Endothelial cell of hepatic sinusoid (primary cell): ENCODE results near the gene KCNH5.

Source experiments
- in situ Hi-C: cut with HindIII; loops from 2 replicates; pipeline ENCODE4 v1.10.0; 2017; ENCODE audit warnings: low sequenced_read_pairs

Gene KCNH5

GRCh38 chr14:63009495-63009894, 35.8 kb downstream of the KCNH5 start:
- in situ Hi-C loops: no loop called here

DNA sequence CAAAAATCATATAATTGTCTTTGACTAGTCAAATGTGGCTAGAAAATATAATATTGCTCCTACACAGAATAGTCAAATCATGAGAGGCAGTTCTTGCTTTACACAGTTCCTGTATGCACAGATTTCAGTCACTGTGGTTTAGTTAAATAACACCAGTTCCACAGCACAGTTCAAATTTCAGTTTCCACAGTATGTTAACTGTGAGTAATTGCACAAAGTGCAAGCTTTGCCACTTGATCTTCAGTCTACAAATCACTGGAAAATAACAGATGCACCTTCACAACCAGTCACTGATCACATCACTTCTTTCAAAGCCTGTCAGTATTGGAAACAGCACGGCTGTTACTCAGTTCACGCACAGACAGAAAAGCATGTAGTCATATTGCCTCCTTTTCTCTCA, 38.7 kb downstream of the KCNH5 start:
- in situ Hi-C loops: no loop called here

- in situ Hi-C loops: no loop called here
These were observed 51.2 kb downstream of the KCNH5 start for GRCh38 chr14:62994096-62994495.

DNA sequence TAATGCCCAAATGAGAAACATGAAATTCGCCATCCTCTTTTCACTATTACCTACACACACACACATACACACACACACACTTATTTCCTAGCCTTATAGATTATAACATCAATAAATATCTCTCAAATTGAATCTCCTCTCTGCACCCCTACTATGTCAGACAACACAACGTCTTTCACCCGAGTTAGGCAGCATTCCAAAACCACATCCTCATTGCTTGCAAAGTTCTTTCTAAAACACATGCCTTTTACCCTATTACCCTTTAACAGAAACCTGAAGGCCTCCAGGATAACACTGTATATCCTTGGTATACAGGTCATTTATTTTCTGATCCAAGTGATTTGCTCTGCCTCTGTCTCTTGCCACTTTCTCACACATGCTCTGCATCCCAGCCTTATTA, 56.3 kb downstream of the KCNH5 start:
- in situ Hi-C loops: no loop called here

DNA sequence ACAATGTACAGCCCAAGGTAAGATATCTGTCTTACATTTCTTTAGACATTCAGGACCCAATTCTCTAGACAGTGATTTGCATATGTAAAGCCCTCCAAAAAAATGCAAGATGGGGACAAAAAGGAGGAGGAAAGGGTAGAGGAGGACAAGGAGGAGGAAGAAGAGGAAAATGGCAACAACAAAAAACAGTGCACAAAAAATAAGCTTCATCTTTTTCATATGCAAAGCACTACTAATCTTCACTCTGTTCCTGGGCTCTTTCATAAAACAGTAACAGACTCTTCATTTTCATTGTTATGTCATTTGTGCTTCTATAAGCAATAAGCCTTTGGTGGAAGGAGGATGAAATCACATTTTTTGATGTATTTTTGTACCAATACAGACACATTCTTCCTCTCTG, 61.4 kb downstream of the KCNH5 start:
- in situ Hi-C loops: no loop called here

GRCh38 chr14:62980693-62981092, 64.6 kb downstream of the KCNH5 start:
- in situ Hi-C loops: no loop called here

DNA sequence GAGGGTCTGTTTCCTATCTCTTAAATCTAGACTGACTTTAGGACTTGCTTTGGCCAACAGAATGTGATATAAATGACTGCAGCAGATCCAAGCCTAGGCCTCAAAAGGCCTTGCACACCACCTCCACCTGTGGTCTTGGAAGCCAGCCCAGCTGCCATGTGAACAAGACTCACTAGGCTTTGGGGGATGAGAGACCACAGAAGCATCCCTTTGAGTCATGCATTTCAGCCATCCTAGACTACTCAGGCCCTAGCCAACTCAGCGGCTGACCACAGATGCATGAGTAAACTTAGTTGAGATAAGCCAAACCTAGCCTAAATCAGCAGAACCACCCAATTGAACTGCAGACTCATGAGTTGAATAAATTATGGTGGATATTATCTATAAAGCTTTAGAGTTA, 87.7 kb downstream of the KCNH5 start:
- in situ Hi-C loops: no loop called here

DNA sequence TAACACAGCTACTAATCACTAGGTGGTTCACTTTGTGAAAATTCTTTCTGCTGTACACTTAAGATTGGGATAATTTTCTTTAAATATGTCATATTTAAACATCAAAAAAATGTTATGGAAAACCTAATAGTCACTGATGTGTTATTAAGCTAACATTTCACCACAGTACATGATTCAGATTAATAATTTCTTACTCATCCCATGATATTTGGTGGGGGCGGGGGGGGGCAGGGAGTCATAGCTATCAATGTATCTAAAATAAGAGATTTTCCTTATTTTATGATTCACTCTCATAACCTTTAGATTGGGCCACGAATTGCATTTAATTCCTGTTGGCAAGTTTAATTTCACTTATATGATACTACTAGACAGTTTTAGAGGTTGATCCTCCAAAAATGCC, 88.8 kb downstream of the KCNH5 start:
- in situ Hi-C loops: no loop called here

GRCh38 chr14:62954165-62954564, 91.1 kb downstream of the KCNH5 start:
- in situ Hi-C loops: no loop called here

- in situ Hi-C loops: no loop called here
These were observed 93.0 kb downstream of the KCNH5 start for GRCh38 chr14:62952226-62952625.

- in situ Hi-C loops: no loop called here
These were observed 98.0 kb downstream of the KCNH5 start for GRCh38 chr14:62947301-62947700.

DNA sequence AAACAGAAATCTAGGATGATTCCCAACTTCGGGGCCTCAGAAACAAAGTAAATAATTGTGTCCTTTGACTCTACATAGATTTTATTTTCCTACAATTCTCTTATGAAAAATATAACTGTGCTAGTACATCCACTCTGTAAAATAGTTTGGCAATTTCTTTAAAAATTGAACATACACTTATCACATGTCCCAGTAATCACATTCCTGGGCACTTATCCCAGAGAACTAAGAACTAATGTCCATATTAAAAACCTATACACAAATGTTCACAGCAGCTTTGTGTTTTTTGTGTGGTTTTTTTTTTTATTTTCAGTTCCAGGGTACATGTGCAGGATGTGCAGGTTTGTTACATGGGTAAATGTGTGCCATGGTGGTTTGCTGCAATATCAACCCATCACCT, 99.0 kb downstream of the KCNH5 start:
- in situ Hi-C loops: no loop called here

- in situ Hi-C loops: no loop called here
These were observed 102.1 kb downstream of the KCNH5 start for GRCh38 chr14:62943202-62943601.

DNA sequence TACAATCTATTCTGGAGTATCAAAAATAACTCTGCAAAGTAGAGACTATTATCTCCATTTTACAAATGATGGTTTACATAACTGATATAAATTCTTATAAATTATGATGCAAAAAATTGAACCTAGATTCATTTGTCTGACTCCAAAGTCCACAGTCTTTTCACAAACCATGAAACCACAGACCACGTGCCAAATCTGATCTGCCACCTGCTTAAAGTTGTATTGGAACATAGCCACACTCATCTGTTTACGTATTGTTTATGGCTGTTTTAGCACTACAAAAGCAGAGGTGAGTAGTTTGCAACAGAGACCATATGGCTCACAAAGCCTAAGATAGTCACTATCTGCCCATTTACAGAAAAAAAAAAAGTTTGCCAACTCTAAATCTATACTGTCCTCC, 105.3 kb downstream of the KCNH5 start:
- in situ Hi-C loops: no loop called here

- in situ Hi-C loops: no loop called here
These were observed 106.5 kb downstream of the KCNH5 start for GRCh38 chr14:62938778-62939177.

DNA sequence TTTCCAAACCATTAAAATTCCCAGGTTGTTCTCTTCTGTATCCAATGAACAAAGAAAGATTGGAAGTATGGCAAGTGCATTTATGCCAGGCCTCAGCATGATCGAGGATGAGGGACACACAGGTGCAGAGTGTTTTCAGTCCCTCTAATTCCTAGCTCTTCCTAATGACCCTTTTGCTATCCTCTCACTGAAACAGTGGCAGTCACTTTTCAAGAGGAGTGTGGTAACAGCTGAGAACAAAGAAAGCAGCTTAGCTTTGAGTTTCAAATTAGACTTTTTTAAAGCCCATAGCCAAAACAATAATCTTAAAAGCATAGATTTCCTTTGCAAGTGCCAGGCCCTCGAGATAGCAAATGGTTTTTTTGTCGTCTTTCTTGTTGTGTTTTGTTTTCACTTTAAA, 110.8 kb downstream of the KCNH5 start:
- in situ Hi-C loops: loop anchor here (5.0 kb wide), 1 partner anchor 102 kb away; no protein-coding TSS in a partner anchor

GRCh38 chr14:62921466-62921865, 123.8 kb downstream of the KCNH5 start:
- in situ Hi-C loops: no loop called here

GRCh38 chr14:62916551-62916950, 128.7 kb downstream of the KCNH5 start:
- in situ Hi-C loops: no loop called here

- in situ Hi-C loops: no loop called here
These were observed 130.4 kb downstream of the KCNH5 start for GRCh38 chr14:62914873-62915272.

DNA sequence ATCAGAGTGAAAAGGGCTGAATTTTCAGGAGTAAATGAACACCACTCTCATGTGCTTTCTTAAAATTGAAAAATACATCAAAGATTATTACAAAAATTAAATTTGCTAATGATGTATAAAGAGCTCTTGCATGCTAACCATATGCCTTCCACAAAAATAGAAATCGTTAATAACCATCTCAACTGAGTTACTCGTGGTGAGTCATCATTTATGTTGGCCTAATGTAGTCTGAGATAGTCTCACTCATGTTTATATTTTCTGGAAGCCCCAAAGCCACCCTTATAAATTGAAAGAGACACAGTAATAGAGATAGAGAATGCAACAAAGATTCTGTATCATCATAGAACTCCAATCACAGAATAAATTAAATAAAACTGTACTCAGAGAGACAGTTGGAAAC, 131.2 kb downstream of the KCNH5 start:
- in situ Hi-C loops: no loop called here

DNA sequence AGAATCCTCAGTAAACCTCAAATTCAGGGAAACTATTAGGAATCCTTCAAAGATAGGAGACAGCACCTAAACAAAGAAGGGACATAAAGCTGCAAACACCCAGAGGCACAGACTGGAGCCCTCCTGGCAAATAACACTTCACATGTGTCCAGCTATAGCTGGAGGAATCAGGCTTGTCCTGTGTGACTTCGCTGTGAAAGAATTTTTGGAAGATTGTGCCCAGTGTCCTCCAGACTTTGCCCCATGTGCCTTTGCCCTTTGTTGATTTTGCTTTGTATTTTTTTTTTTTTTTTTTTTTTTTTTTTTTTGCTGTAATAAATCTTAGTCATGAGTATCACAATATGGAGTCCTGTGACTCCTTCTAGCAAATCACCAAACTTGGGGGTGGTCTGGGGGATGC, 136.8 kb downstream of the KCNH5 start:
- in situ Hi-C loops: no loop called here

GRCh38 chr14:62905566-62905965, 139.7 kb downstream of the KCNH5 start:
- in situ Hi-C loops: no loop called here

GRCh38 chr14:62897771-62898170, 147.5 kb downstream of the KCNH5 start:
- in situ Hi-C loops: no loop called here

DNA sequence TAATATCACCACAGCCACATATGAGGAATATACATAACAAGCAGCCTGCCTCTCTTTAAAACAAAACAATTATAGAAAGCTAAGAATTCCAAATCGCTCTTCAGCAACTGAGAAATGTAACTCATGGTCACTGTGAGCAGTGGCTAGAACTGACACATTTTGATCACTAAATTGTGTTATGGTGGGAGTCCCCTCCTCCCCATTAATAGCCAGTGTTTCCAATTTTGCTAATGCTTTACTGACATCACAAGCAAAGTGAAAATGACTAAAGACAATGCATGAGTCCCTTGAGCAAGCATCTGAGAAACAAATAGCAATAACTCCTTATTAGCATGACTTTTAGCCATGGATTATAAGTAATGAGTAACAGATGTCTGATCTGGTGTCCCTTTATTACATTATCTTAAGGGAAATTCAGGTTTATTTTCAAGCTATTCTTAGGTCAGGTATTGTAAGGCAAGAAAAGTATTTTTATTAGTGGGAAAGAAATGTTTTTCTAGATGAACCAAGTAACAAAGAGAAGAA, 148.3 kb downstream of the KCNH5 start:
- in situ Hi-C loops: no loop called here
